NCI-H526 treated with DMSO at 0.1 percent for 48 hours (cell line): ENCODE data around the gene COX7B2.

Experiments
- DNase-seq: peaks from one replicate; lab custom pipeline; 2025; lab: John Stamatoyannopoulos, UW

Gene COX7B2

GRCh38 chr4:46717950-46718349, 191.1 kb downstream of the COX7B2 start:
- DNase-seq: no peak

DNA sequence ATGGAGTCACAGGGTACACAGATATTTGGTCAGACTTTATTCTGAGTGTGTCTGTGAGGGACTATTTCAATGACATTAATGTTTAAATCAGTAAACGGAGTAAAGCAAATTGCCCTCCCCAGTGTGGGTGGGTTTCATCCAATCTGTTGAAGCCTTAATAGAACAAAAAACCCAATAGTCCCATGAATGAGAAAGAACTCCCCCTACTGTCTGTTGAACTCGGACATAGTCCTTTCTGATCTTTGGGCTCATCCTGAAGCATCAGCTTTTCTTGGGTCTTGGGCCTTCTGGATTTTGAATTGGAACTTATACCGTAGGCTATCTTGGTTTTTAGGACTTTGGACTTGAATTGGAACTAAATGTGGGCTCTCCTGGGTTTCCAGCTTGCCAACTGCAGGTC, 193.6 kb downstream of the COX7B2 start:
- DNase-seq: no peak

DNA sequence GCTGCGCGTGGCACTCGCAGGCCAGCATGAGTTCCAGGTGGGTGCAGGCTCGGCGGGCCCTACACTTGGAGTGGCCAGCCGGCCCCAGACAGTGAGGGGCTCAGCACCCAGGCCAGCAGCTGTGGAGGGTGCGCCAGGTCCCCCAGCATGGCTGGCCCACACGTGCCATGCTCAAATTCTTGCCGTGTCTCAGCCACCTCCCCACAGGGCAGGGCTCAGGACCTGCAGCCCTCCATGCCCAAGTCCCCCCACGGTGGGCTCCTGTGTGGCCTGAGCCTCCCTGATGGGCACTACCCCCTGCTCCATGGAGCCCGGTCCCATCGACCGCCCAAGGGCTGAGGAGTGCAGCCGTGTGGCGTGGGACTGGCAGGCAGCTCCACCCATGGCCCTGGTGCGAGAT, 210.2 kb downstream of the COX7B2 start:
- no peak for DNase-seq
